Retina (tissue), 1 donor: ENCODE results near the gene ITIH4.

Source experiments
- DNase-seq: peaks from one replicate; pipeline ENCODE4 v3.0.0-alpha.2; 2016

The ITIH4 gene

DNA sequence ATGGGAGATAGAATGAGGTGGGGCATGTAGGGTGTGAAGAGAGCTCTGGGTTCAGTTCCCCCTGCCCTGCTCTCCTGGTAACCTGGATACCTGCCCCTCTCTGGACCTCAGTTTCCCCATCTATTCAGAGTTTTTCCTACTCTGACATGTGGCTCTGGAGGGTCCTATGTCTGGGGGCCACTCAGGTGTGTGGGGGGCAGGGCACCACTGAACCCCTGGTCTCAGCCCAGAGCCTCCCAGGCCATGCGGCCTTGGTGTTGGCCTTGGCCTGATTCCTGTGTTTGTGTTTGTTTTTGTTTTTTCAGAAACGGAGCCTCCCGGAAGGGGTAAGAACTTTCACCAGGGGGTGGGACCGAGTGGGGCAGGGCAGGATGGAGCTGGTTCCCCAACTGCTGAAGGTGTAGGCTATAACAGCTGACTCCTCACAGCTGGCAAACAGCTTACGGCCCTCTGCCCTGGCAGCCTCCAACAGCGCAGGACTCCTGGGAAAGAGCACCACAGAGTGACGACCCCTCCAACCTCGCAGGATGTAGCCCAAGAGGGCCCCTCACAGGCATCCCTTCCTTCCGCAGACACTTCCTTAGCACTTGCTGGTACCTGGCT lies 35.1 kb downstream of the ITIH4 start:
- DNase-seq: no peak

DNA sequence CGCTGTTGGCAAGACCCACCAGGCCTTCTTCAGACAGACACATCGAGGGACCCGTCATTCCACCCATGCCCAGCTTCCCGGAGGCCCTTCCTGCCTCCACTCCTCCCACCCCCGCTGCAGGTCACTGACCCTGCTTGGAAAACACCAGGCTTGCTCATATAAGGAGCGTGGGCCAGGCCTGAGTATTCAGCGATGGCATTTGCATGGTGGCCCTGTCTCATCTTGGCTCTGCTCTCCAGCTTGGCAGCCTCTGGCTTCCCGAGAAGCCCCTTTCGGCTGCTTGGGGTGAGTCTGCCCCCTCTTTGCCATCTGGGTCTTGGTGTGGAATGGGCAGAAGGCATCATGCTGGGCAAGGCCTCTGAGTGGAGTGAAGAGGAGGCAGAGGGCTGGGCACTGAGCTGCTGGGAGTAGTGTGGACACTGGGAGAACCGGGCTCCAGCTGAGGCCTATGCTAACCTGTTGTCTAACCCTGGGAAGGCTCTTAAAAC lies 35.8 kb downstream of the ITIH4 start, which contains the start of gene ITIH3:
Gene ITIH3, plus strand, starts transcription at position 185 of the 488 bp plus-strand sequence. Its CDS starts 8 bp downstream, at position 193.
- peak; percentile 30 for DNase-seq

DNA sequence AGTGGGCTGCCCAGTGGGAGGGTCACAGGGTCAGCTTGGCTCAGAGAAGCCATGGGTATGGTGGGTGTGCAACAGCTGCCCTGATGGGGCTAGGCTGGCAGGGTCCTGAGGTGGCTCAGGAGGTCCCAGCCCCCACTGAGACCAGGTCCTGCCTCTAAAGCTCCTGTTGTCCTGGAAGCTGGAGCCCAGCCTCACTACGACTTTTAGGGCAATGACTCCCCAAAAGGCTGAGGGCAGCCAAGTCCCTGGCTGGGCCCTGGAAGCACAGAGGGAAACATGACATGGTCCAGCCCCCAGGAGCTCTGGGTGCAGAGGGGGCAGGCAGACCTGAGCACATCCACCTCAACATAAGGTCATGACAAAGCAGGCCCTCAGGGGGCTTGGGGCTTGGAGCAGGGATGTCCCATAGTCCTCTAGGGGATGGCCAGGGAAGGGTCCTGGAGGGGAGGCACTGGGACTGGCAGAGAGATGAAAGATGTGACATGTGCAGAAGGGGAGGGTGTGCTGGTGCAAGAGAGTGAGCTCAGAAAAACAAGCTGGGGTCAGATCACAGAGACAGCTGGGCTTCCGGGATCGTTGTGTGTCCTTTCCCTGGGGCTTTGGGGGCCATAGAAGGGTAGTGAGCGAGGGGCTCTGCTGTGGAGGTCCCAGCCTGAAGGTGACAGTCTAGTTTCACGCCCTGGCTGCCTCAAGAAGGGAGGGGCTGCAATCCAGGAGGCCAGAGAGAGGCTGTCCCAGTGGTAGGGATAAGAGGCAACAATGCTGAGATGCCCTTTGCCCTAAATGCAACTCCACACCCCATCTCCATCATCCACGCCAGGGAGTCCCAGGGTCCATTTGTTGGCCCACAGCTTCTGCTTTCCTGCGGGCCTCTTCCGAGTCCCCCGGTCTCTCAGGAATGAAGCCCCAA lies 36.5 kb downstream of the ITIH4 start:
- peak; percentile 49 for DNase-seq

DNA sequence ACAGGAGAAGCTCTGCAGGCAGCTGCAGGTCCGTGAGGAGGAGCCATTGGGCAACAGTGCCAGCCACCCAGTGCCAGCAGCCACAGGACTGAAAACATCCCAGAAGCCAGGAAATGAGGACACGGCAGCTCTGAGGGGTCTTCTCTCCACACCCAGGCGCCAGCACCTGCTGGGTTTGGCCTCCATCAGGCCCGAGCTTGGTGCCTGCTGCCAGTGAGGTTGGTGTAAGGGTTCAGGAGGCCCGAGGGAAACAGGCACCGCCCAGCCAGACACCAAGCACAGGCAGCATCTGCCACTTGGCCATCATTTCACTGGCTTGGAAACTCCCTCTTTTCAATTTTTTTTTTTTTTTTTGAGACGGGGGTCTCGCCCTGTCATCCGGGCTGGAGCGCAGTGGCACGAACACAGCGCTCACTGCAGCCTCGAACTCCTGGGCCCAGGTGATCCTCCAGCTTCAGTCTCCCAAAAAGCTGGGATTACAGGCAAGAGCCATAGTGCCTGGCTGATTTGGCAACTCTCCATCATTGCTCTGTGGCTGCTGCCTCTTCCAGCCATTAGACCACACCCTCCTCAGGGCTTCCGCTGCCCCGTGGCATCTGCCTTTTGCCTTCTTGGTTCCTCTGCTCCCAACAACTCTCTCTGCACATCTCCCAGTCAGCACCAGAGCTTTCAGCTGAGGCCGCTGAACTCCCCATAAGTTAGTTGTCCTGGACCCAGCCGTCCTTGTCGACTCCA lies 37.3 kb downstream of the ITIH4 start:
- no peak for DNase-seq

DNA sequence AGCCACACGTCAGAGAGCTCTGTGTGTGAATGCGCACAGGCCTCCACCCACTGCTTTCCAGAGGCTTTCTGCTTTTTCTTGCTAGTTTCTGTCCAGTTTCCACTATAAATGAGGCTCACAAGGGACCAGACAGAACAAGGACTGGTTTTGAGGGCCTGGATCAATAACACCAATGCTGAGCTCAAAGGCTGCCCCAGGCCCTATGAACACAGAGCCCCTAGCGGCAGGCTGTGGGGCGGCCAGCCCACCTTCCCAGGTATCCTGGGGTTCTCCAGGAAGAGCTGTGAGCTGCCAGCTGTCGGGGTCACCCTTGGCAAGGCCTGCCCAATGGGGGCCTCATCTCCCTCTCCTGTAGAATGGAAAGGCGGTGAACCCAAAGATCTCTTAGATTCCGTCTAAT lies 38.1 kb downstream of the ITIH4 start:
- no peak for DNase-seq

DNA sequence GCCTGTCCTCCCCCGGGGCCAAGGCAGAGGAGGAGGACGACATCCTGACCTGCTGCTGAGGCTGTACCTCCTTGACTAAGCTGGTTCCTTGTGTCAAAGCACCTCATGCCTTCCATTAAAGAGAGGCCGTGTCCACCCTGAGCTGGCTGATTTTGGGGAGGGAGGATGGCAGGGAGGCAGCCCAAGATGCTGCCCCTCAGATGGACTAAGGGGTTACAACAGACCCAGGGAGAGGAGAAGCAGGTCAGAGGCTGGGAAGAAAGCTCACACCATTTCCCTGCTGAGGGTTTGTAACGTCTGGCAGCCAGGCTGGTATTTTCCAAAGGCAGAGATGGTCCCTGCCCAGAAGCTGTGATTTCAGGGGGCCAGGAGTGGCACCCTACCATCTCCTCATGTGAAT lies 38.5 kb downstream of the ITIH4 start:
- no peak for DNase-seq

DNA sequence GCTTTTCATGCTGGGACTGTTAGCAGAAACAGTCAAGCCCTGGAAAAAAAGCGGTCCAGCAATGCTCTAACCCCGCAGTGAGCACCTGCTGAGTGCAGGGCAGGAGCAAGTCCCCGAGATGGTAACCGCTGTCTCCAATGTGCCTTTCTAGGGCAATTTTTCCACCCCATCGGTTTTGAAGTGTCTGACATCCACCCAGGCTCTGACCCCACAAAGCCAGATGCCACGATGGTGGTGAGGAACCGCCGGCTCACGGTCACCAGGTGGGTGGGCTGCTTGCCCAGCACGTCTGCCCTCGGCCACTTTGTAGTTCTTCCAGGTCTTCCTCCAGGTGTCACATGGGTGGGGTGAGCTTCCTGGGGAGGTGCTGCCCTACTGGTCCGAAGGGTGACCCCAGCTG lies 39.1 kb downstream of the ITIH4 start:
- peak; percentile 77 for DNase-seq

DNA sequence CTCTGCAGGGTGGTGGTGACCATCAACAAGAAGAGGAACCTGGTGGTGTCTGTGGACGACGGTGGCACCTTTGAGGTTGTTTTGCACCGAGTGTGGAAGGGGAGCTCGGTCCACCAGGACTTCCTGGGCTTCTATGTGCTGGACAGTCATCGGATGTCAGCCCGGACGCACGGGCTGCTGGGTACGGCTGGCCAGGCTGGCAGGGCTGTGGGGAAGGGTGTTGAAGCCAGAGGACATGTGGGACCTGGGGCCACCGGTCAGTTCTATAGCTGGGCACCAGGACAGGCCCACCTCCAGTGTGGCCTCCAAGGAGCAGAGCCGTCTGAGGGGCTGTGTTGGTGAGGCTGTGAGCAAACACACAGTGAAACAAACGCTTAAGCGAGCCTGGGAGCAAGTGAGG lies 39.7 kb downstream of the ITIH4 start:
- no peak for DNase-seq

DNA sequence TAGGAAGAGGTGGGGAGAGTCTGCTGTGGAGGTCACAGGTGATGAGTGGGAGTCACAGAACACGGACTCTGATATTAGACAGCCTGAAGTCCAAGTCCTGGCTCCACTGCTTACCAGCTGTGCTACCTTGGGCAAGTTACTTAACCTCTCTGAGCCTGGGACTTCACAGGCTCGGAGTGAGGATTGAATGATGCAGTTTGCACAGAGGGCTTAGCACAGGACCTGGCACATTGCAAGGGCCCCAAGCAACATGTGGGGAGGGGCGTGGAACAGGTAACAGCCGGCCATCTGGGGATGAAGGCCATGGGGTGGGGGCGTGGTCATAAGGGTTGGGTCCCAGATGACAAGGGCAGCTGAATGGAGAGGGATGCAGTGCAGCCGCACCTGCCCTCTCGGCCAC lies 40.1 kb downstream of the ITIH4 start:
- no peak for DNase-seq

DNA sequence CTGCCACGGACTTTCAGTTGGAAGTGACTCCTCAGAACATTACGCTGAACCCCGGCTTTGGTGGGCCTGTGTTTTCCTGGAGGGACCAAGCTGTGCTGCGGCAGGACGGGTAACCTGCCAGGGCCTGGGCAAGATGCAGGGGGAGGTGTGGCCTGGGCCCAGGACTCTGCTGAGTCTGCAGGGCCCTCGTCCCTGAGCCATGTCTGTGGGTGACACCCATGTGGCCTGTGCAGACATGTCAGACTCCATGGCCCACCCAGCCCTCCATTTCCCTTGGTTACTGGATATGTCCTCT lies 40.8 kb downstream of the ITIH4 start:
- DNase-seq: no peak

DNA sequence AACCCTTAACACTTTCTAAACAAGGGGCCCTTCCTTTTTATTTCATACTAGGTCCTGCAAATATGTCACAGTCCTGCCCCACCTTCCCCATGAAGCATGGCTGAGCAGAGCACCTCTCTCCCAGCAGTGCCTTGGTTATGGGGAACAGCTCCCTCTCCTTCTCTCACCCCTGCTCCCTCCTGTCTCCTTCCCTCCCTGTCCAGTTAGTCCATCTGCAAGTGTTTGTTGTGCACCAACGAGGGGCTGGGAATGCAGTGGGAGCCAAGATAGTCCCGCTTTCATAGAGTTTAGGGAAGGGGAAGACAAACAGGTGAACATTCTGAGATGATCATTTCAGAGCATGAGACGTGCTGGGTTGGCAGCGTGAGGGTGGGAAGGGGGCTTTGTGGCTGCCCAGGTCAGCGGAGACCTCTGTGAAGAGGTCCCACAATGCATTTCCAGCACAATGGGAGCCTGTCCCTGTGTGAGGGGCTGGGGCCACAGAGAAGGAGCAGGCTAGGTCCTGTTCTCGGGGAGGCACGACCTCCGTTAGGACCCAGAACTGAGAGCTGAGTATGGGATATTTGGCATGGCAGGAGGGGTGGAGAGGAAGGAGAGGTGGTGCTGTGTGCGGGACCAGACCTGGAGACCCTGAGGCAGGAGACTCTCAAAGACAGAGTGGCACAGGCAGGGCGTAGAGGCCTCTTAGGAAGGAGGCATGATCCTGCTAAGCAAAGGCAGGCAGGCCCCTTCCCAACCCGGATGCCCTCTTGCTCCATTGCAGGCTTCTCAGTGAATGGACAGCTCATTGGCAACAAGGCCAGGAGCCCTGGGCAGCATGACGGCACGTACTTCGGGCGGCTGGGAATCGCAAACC lies 41.4 kb downstream of the ITIH4 start:
- no peak for DNase-seq

DNA sequence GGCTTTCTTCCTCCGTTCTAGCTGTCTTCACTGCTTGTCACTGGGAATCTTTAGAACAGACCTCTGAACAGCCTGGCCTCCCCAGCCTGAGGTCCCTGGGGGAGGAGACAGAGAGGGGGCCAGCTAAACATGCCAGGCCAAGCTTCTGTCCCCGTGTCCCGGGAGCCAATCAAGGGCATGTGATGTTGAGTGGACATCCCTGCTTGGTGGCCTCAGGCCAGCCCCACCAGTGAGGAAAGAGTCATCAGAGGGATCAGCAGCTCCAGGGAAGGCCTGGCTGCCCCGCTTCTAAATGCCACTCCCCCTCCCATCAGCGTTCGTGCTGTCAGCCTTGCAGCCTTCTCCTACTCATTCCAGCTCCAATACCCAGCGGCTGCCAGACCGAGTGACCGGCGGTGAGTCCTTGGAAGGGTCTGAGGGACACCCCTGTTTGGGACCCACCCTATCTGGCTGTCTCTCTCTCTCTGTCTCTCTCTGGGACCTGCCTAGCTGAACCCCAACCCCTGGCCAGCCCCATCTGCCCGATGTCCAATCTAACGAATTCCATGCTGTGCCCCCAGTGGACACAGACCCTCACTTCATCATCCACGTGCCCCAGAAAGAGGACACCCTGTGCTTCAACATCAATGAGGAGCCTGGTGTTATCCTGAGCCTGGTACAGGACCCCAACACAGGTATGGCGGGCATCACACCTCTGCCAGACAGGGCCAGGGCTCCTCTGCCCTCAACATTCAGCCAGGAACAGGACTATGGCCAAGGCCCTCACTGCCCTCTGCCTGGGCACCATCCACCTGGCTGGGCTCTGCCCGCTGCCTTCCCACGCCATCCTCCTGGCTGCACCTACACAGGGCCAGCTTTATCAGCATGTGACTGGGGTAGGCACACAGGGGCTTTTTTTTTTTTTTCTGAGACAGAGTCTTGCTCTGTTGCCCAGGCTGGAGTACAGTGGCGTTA lies 42.5 kb downstream of the ITIH4 start:
- DNase-seq: peak; percentile 48

DNA sequence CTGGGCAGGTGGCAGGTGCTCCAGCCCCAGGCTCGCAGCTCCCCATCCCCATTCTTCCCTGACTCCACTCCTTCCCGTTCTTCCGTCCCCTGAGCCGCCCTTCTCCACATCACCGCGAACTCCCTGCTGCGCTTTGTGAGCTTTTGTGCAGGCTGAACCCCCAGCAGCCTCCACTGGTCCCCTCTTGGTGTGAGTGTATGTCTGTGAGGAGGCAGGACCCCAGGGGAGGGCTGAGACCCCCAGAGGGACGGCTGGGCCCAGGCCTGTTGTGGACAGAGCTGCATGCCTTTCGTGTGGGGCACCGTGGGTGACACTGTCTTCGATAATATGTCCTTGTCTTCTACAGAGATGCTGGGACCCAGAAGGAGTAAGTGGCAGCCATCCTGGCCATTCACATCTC lies 43.2 kb downstream of the ITIH4 start:
- DNase-seq: no peak

DNA sequence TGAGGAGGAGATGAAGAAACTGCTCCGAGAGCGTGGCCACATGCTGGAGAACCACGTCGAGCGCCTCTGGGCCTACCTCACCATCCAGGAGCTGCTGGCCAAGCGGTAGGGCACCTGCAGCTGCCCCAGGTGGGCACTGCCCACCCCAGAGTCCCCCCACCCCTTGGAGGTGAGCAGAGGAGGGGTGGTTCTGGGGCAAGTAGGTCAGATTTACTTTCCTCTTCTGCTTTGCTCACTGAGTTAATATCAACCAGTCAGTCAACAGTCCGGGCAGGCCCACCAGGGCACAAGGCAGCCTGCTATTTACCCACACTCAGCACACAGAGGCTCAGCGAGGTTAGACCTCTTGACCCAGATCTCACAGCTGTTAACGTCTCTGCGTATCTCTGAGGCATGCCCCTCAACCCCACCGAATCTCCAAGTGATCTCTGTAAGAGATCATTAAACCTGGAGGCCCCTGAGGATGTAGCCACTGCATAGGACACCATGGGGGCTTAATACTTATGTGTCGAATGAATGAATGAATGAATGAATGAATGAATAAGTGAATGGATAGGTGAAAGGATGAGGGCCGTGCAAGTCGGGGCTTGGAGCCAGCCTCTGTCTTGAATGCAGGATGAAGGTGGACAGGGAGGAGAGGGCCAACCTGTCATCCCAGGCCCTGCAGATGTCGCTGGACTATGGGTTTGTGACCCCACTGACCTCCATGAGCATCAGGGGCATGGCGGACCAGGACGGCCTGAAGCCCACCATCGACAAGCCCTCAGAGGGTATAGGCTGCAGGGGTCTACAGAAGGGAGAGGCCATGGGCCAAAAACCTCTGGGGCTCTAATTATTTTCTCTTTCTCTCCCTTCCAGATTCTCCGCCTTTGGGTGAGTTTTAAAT lies 43.9 kb downstream of the ITIH4 start:
- no peak for DNase-seq

DNA sequence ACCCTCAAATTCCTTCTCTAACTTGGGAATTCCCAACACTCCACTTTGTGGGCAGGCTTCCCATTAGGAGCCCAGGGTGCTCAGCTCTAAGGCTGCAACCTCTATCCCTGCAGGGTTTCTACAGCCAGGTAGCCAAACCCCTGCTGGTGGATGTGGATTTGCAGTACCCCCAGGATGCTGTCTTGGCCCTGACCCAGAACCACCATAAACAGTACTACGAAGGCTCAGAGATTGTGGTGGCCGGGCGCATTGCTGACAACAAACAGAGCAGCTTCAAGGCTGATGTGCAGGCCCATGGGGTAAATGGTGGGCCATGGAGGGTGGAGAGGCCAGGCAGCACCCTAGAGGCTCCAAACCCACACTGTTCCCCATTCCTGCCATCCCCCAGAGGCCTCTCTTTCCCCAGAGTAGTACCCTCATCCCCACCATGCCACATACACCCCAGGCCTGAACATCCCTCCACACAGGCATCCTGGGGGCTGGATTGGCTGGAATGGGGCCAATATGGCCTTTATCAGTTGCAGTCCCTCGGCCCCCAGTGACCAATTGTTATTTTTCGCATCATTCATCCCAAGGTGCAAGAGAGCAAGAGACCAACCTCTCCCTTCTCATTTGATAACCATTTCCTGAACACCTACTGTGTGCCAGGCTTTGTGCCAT lies 45.4 kb downstream of the ITIH4 start:
- DNase-seq: no peak

DNA sequence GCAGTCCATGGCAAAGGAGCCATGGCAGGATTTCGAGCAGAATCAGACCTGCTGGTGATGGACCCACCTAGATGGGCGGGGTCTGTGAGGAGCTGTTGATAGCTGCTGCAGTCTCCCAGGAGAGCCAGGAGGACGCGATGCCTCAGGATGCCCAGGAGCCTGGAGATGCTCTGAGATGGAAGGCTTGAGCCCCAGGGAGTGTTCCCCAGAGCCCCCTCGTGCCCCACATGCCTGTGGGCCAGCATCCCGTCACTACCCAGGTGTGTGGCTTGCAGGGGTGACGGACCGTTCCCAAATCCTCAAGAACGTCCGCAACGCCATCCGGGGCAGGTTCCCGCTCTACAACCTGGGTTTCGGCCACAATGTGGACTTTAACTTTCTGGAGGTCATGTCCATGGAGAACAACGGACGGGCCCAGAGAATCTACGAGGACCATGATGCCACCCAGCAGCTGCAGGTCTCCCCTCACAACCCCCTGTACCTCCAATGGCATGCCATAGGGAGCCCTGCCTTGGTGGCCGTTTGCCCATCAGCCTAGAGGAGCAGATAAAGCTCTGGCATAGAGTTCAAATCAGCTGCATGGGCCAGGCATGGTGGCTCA lies 46.4 kb downstream of the ITIH4 start:
- no peak for DNase-seq

DNA sequence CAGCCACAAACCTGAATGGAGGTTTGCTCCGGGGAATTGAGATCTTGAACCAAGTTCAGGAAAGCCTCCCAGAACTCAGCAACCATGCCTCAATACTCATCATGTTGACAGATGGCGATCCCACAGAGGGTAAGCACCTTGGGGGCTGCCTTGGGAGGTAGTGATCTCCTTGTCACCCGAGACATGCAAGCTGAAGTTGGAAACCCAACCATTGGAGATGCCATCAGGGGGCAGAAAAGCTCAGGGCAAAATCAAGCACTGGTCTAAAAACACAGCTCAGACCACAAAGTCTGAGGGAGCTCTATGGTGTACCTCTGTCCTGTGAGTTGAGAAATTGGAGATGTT lies 47.3 kb downstream of the ITIH4 start:
- DNase-seq: no peak

DNA sequence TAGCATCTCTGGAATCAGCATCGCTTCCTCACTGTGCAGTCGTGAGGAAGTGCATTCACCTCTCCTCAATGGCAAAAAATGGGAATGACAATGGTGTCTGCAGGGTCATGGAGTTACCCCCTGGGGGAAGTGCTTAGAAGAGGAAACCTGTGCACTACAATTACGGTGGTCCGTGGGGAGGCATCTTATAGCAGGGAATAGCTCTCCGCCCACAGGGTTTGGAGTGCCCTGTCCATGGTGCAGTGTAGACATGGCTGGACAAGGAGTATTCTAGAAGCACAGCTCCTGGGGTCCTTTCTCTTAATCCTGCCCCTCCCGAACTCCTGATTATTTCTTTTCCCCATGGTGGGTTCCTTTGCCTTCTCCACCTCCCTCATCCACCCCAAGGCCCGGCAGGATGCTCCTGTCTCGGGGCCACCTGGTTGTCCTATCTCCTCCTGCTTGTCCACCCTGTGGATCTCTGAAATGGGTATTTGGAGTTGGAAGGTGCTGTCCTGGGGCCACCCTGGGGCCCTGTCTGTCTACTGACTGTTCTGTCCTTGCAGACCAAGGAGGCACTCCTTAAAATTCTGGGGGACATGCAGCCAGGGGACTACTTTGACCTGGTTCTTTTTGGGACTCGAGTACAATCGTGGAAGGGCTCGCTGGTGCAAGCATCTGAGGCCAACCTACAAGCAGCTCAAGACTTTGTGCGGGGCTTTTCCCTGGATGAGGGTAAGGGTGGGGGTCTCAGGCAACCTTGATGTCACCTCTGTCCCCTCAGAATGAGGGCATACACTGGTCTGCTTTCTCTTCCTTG lies 47.9 kb downstream of the ITIH4 start:
- no peak for DNase-seq

DNA sequence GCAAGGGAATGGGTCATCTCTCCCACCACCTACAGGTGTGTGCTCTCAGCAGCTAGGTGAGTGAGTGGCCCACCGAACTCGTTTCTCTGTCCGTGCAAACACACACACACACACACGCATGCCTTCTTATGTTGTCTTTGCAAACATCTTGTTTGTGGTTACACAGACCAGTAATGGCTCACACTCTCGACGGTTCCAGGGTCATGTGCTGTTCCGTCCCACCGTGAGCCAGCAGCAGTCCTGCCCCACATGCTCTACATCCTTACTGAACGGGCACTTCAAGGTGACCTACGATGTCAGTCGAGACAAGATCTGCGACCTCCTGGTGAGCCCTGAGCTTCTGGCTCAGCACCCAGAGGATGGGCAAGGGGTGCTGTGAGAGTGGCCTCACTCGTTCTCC lies 48.7 kb downstream of the ITIH4 start:
- DNase-seq: no peak
